GM12878 (cell line): ENCODE data around the gene PLPP7.

ENCODE experiments used
- SMC3 ChIP-seq: IDR thresholded peaks from 2 replicates; pipeline ENCODE4 v1.6.1; 2011; ENCODE audit warnings: low read length, improper control_type of control experiment, borderline replicate concordance
- SUZ12 ChIP-seq: fragments of 200-600 bp; sonication (generic); IDR thresholded peaks from one replicate; pipeline ENCODE4 v1.6.1; 2018; ENCODE audit warnings: antibody characterized with exemption, mild to moderate bottlenecking; ENCODE audit not compliant: unreplicated experiment
- USF2 ChIP-seq: IDR thresholded peaks from 2 replicates; pipeline ENCODE4 v1.6.1; 2011; ENCODE audit warnings: low read depth, low read length, improper control_type of control experiment, borderline replicate concordance
- ZBTB33 ChIP-seq: fragments of 450-650 bp; IDR thresholded peaks from 2 replicates; pipeline ENCODE4 v1.6.1; 2017; ENCODE audit warnings: mild to moderate bottlenecking

- TF ChIP-seq SMC3 (no peak), USF2 (no peak), SUZ12 (no peak), ZBTB33 (no peak)
Measured at GRCh38 chr9:131259432-131259898, 30.1 kb upstream of the PLPP7 start.
